Measurements from ENCODE around the gene VPS33A. TPM values are rescaled to one million over a fixed set of nuclear protein-coding genes. Genes with fewer than 3 reads are reported as not detected.

The VPS33A gene
- total and polyA plus RNA-seq, 2 of the 13 experiments (the other 11 are each of a cell fraction or from before 2014, with no cell fraction given), result 11.0 to 43.6 TPM

DNA sequence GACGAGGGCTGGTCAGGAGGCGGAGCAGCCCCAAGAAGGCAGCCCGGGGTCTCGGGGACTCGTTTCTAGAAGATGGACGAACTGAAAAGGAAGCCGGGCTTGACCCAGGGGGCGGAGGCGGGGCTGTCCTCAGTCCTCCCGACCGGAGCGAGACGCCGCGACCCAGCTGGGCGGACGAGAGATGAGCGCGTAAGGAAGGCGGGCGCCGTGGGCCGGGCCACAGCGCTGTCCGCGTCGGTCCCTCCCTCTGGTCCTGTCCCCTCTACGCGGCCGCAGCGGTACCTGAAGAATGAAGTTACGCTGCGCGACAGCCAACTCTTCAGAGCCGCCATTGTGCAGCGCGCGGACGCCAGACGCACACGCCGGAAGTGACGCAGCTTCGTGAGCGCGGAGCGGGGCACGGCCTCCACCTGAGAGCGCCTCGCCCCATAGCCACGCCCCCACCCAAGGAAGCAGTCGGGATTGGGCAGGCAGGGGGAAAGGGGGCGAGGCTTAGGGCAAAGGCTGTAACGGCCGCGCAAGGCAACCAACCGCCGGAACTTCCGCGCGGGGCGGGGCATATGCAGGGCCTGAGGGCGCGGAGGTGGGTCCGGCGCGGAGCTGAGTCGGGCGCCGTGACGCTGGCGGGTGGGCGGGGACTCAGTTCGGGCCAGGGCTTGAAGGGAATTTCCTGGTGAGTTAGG lies 40.5 kb downstream of the VPS33A start, which contains the start of gene DIABLO (continued):
- TF ChIP-seq, protein P1, sequence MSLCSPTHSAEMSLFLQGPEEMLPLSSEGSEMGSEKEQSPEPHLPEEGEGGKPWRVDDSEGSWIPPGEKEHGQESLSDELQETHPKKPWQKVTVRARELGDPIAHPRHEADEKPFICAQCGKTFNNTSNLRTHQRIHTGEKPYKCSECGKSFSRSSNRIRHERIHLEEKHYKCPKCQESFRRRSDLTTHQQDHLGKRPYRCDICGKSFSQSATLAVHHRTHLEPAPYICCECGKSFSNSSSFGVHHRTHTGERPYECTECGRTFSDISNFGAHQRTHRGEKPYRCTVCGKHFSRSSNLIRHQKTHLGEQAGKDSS (CRISPR knock-in tag; IDR thresholded peaks at IDR 0.05; ENCODE audit: borderline replicate concordance, low read depth), result no peak; the same call in 1 of the 2 replicates
- TF ChIP-seq HCFC1 (IDR thresholded peaks at IDR 0.05; ENCODE audit: low read depth, low read length) (peak; percentile 53), ZNF709 (CRISPR knock-in tag; IDR thresholded peaks at IDR 0.05) (no peak), FOSL2 (CRISPR knock-in tag; IDR thresholded peaks at IDR 0.05) (peak; percentile 58), XRCC5 (optimal IDR thresholded peaks at IDR 0.05; ENCODE audit: low read length) (peak; percentile 50), LBX2 (CRISPR knock-in tag; IDR thresholded peaks at IDR 0.05; ENCODE audit: borderline replicate concordance) (peak; percentile 66; the same call in 1 of the 2 replicates), ATRX (CRISPR knock-in tag; IDR thresholded peaks at IDR 0.05; ENCODE audit: borderline replicate concordance) (no peak), HNRNPUL1 (IDR thresholded peaks at IDR 0.05; ENCODE audit: low read depth, low read length) (peak; percentile 57; the same call in 1 of the 2 replicates), MTA3 (CRISPR knock-in tag; IDR thresholded peaks at IDR 0.05) (no peak), ZZZ3 (CRISPR knock-in tag; IDR thresholded peaks at IDR 0.05; ENCODE audit: borderline replicate concordance) (peak; percentile 51; the same call in 1 of the 2 replicates), HOXA5 (CRISPR knock-in tag; IDR thresholded peaks at IDR 0.05) (peak; percentile 11; the same call in 1 of the 2 replicates), TMF1 (CRISPR knock-in tag; IDR thresholded peaks at IDR 0.05; ENCODE audit: low read depth) (peak; percentile 12; the same call in 1 of the 2 replicates), ZNF263 (CRISPR knock-in tag; IDR thresholded peaks at IDR 0.05) (peak; percentile 87), ZMAT3 (CRISPR knock-in tag; conservative IDR thresholded peaks at IDR 0.05) (peak; percentile 85; the same call in 1 of the 2 replicates), SOX6 (IDR thresholded peaks at IDR 0.05) (no peak), SOX6 (CRISPR knock-in tag; IDR thresholded peaks at IDR 0.05) (peak; percentile 66)
- TF ChIP-seq, protein P2, sequence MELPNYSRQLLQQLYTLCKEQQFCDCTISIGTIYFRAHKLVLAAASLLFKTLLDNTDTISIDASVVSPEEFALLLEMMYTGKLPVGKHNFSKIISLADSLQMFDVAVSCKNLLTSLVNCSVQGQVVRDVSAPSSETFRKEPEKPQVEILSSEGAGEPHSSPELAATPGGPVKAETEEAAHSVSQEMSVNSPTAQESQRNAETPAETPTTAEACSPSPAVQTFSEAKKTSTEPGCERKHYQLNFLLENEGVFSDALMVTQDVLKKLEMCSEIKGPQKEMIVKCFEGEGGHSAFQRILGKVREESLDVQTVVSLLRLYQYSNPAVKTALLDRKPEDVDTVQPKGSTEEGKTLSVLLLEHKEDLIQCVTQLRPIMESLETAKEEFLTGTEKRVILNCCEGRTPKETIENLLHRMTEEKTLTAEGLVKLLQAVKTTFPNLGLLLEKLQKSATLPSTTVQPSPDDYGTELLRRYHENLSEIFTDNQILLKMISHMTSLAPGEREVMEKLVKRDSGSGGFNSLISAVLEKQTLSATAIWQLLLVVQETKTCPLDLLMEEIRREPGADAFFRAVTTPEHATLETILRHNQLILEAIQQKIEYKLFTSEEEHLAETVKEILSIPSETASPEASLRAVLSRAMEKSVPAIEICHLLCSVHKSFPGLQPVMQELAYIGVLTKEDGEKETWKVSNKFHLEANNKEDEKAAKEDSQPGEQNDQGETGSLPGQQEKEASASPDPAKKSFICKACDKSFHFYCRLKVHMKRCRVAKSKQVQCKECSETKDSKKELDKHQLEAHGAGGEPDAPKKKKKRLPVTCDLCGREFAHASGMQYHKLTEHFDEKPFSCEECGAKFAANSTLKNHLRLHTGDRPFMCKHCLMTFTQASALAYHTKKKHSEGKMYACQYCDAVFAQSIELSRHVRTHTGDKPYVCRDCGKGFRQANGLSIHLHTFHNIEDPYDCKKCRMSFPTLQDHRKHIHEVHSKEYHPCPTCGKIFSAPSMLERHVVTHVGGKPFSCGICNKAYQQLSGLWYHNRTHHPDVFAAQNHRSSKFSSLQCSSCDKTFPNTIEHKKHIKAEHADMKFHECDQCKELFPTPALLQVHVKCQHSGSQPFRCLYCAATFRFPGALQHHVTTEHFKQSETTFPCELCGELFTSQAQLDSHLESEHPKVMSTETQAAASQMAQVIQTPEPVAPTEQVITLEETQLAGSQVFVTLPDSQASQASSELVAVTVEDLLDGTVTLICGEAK (IDR thresholded peaks at IDR 0.05), result peak; percentile 5; the same call in 1 of the 2 replicates
- TF ChIP-seq, protein P2 (CRISPR knock-in tag; IDR thresholded peaks at IDR 0.05), result peak; percentile 35; the same call in 1 of the 2 replicates

Measured in HepG2 (cell line).